CD14-positive monocyte (primary cell): ENCODE measurements around the gene PAQR8. TPM values are rescaled to one million over a fixed set of nuclear protein-coding genes. Genes with fewer than 3 reads are reported as not detected.

ENCODE experiments used
- DNase-seq, 3 donors: peaks; one replicate each; pipeline ENCODE4 v3.0.0-alpha.2; 2011 to 2022
- H2AFZ ChIP-seq: 2 replicates; pipeline ENCODE4 v1.6.0; 2012; ENCODE audit warnings: mild to moderate bottlenecking, low read depth, low read length, inconsistent platforms; ENCODE audit not compliant: insufficient read depth, poor library complexity, severe bottlenecking
- H3K27ac ChIP-seq, 2 donors: 1 replicate in 1 of 2; 2 replicates in 1 of 2; pipeline ENCODE4 v1.5.1; 2012 to 2013; ENCODE audit warnings: low read length in 2 of 2, control low read depth in 1 of 2, inconsistent platforms in 1 of 2, low read depth in 1 of 2, mild to moderate bottlenecking in 1 of 2
- H3K27me3 ChIP-seq, 2 donors: one replicate each; pipeline versions ENCODE4 v1.6.0 to v1.6.1; 2011 to 2013; ENCODE audit warnings: low read length in 2 of 2; ENCODE audit not compliant: control insufficient read depth in 2 of 2, insufficient read depth in 2 of 2
- H3K36me3 ChIP-seq, 2 donors: replicated peaks in 1 of 2; 1 replicate in 1 of 2; 2 replicates in 1 of 2; pipeline versions ENCODE4 v1.5.1 to v1.6.1; 2012 to 2013; ENCODE audit warnings: low read length in 2 of 2, control low read depth in 1 of 2, inconsistent platforms in 1 of 2, mild to moderate bottlenecking in 1 of 2; ENCODE audit not compliant: insufficient read depth in 2 of 2, control insufficient read depth in 1 of 2
- H3K4me1 ChIP-seq, 2 donors: 1 replicate in 1 of 2; 2 replicates in 1 of 2; pipeline versions ENCODE4 v1.5.1 to v1.6.1; 2012 to 2013; ENCODE audit warnings: low read length in 2 of 2, control low read depth in 1 of 2, inconsistent platforms in 1 of 2, mild to moderate bottlenecking in 1 of 2, moderate library complexity in 1 of 2; ENCODE audit not compliant: insufficient read depth in 2 of 2, control insufficient read depth in 1 of 2
- H3K4me2 ChIP-seq: replicated peaks from 2 replicates; pipeline ENCODE3; 2012; ENCODE audit warnings: low read length, moderate library complexity, mild to moderate bottlenecking; ENCODE audit not compliant: poor library complexity, severe bottlenecking; ENCODE audit errors: extremely low read depth
- H3K4me3 ChIP-seq, 3 experiments: fragments of 200-600 bp in 1 of 3; sonication (generic) in 1 of 3; replicated peaks in 1 of 3; 1 replicate in 2 of 3; 2 replicates in 1 of 3; pipeline ENCODE4 v1.5.1; 2011 to 2013; ENCODE audit warnings: low read length in 3 of 3, mild to moderate bottlenecking in 3 of 3, control low read depth in 2 of 3, low read depth in 2 of 3, inconsistent platforms in 1 of 3, moderate library complexity in 1 of 3
- H3K79me2 ChIP-seq: 2 replicates; pipeline ENCODE4 v1.6.0; 2012; ENCODE audit warnings: mild to moderate bottlenecking, control low read depth, inconsistent platforms, low read length, moderate library complexity; ENCODE audit not compliant: insufficient read depth
- H3K9ac ChIP-seq: 2 replicates; pipeline ENCODE4 v1.6.0; 2017; ENCODE audit warnings: low read length, mild to moderate bottlenecking; ENCODE audit not compliant: insufficient read depth, poor library complexity, severe bottlenecking
- H3K9me3 ChIP-seq, 2 donors: replicated peaks in 1 of 2; 1 replicate in 1 of 2; 2 replicates in 1 of 2; pipeline versions ENCODE4 v1.5.1 to v1.6.1; 2012 to 2013; ENCODE audit warnings: low read length in 2 of 2, control low read depth in 1 of 2; ENCODE audit not compliant: control insufficient read depth in 1 of 2, insufficient read depth in 1 of 2
- H4K20me1 ChIP-seq: 2 replicates; pipeline ENCODE4 v1.6.0; 2012; ENCODE audit warnings: mild to moderate bottlenecking, low read length, control low read depth, moderate library complexity; ENCODE audit not compliant: insufficient read depth
- H3K27ac Mint-ChIP-seq, 7 donors: one replicate each; pipeline ENCODE4 v1.8.0; 2020; ENCODE audit warnings: mild to moderate bottlenecking in 7 of 7, mixed read lengths in 7 of 7, moderate library complexity in 6 of 7, inconsistent platforms in 2 of 7
- H3K27me3 Mint-ChIP-seq, 3 donors: one replicate each; pipeline ENCODE4 v1.8.0; 2021 to 2022; ENCODE audit warnings: low read depth in 3 of 3, mild to moderate bottlenecking in 3 of 3, mixed read lengths in 3 of 3, moderate library complexity in 3 of 3, inconsistent platforms in 1 of 3
- H3K36me3 Mint-ChIP-seq, 2 donors: one replicate each; pipeline ENCODE4 v1.8.0; 2020; ENCODE audit warnings: mixed read lengths in 2 of 2, inconsistent platforms in 1 of 2, mild to moderate bottlenecking in 1 of 2
- H3K4me1 Mint-ChIP-seq: one replicate; pipeline ENCODE4 v1.8.0; 2020; ENCODE audit warnings: mild to moderate bottlenecking, mixed read lengths
- H3K4me3 Mint-ChIP-seq, 2 donors: one replicate each; pipeline ENCODE4 v1.8.0; 2020; ENCODE audit warnings: mild to moderate bottlenecking in 2 of 2, mixed read lengths in 2 of 2, moderate library complexity in 1 of 2
- H3K9me3 Mint-ChIP-seq, 7 donors: one replicate each; pipeline ENCODE4 v1.8.0; 2020 to 2022; ENCODE audit warnings: mixed read lengths in 7 of 7, mild to moderate bottlenecking in 6 of 7, moderate library complexity in 6 of 7, inconsistent platforms in 2 of 7
- CTCF ChIP-seq: fragments of 200-600 bp; IDR thresholded peaks from one replicate; pipeline ENCODE4 v1.8.0; 2022; ENCODE audit warnings: antibody characterized with exemption, mild to moderate bottlenecking
- WGBS: methylation state at CpG from one replicate; pipeline ENCODE4 v1.1.5; 2013; ENCODE audit warnings: missing lambda C conversion rate; ENCODE audit not compliant: insufficient coverage; 5-methylcytosine and 5-hydroxymethylcytosine counted together
- intact Hi-C, 2 donors: fragments of 100-400 bp; cut with micrococcal nuclease; formaldehyde crosslinking; loops; one replicate each; pipeline versions ENCODE4 v1.15.0 to v1.15.1; 2023
- polyA plus RNA-seq, 3 donors: library from polyadenylated mRNA; depleted of rRNA in 1 of 3; unstranded in 2 of 3; stranded (reverse) in 1 of 3; fragments of 300-500 nt in 2 of 3; fragments of >200 nt in 1 of 3; fragmentation: Illumina TruSeq in 2 of 3; gene quantifications; 1 replicate in 2 of 3; 2 replicates in 1 of 3; pipeline ENCODE4 v1.2.3, GENCODE V29; 2012 to 2021

PAQR8 gene
- polyA plus RNA-seq, 3 donors: 2.4 to 17.4 (median 6.8) TPM

GRCh38 chr6:52352239-52353018 is 9.5 kb upstream of the PAQR8 start:
- no peaks in the 10 kb centered on the region for H3K36me3 Mint-ChIP-seq
- Histone ChIP-seq H2AFZ (no peak overlapping the region), H3K36me3 (no peaks in the 10 kb centered on the region), H3K4me2 (peak overlapping the region; percentile 57), H3K79me2 (no peaks in the 10 kb centered on the region), H3K4me3 (peak overlapping the region in 2 of 3 experiments; percentile 27 to 61), H3K27me3 (no peaks in the 10 kb centered on the region), H3K4me1 (peaks cover 34 to 36% of the 10 kb centered on the region in 2 donors), H3K9me3 (no peaks in the 10 kb centered on the region), H4K20me1 (no peaks in the 10 kb centered on the region), H3K9ac (no peak overlapping the region), H3K27ac (peak overlapping the region; percentile 81 to 82)
- intact Hi-C loops: loop anchor here (5.0 kb wide), 2 partner anchors 45 to 70 kb away; partner anchors contain the start of gene MCM3 (in 1 of the 2)
- peaks cover 0 to 1% (median 0%) of the 10 kb centered on the region in 3 donors for H3K27me3 Mint-ChIP-seq
- H3K27ac Mint-ChIP-seq: peak overlapping the region; percentile 86 to 97 (median 92)
- 0% methylated on average over 3 of the region's 5 CpGs for WGBS
- peak; percentile 93 to 99 (median 98) for DNase-seq
- TF ChIP-seq CTCF: no peak
- H3K9me3 Mint-ChIP-seq: no peaks in the 10 kb centered on the region
- peaks cover 36% of the 10 kb centered on the region for H3K4me1 Mint-ChIP-seq
- peak overlapping the region; percentile 40 to 76 for H3K4me3 Mint-ChIP-seq

- H3K27ac ChIP-seq: no peak overlapping the region
- TF ChIP-seq CTCF: no peak
- no peak overlapping the region for H3K9ac ChIP-seq
- H3K36me3 ChIP-seq: no peaks in the 10 kb centered on the region
- no peak overlapping the region for H3K27ac Mint-ChIP-seq
- no peaks in the 10 kb centered on the region for H4K20me1 ChIP-seq
- H3K4me1 Mint-ChIP-seq: peaks cover 34% of the 10 kb centered on the region
- no peaks in the 10 kb centered on the region for H3K9me3 ChIP-seq
- no peak overlapping the region for H2AFZ ChIP-seq
- intact Hi-C loops: no loop called here
- peaks cover 32 to 33% of the 10 kb centered on the region in 2 donors for H3K4me1 ChIP-seq
- WGBS: no CpG with 5 or more reads among the region's 2 CpGs
- H3K36me3 Mint-ChIP-seq: no peaks in the 10 kb centered on the region
- no peaks in the 10 kb centered on the region for H3K27me3 ChIP-seq
- H3K4me2 ChIP-seq: no peak overlapping the region
- DNase-seq: no peak
- H3K27me3 Mint-ChIP-seq: peaks cover 0 to 1% (median 0%) of the 10 kb centered on the region in 3 donors
- no peaks in the 10 kb centered on the region for H3K9me3 Mint-ChIP-seq
- no peak overlapping the region for H3K4me3 ChIP-seq
- H3K79me2 ChIP-seq: no peaks in the 10 kb centered on the region
- no peak overlapping the region for H3K4me3 Mint-ChIP-seq
Observed at GRCh38 chr6:52356017-52356416, 5.9 kb upstream of the PAQR8 start.
